Skin epidermis (tissue), 12 donors: ENCODE measurements around the gene CCDC88C.
A peak's percentile ranks its signal among the peaks of the same experiment; 100 is the strongest.

Experiments used
- H3K27ac ChIP-seq, 21 experiments: fragments of 200-600 bp; sonication (generic) in 11 of 21; one replicate each; pipeline ENCODE4 v1.5.0; 2020; ENCODE audit warnings: mild to moderate bottlenecking in 3 of 21, inconsistent platforms in 2 of 21, moderate library complexity in 2 of 21
- H3K4me3 ChIP-seq, 7 experiments: fragments of 200-600 bp; sonication (generic) in 2 of 7; one replicate each; pipeline ENCODE4 v1.5.0; 2020; ENCODE audit warnings: inconsistent platforms in 2 of 7, mild to moderate bottlenecking in 2 of 7, moderate library complexity in 1 of 7

CCDC88C gene

GRCh38 chr14:91401751-91402150 lies 15.9 kb downstream of the CCDC88C start:
- H3K27ac ChIP-seq, result peak overlapping the region in 6 of 21 experiments; percentile 22 to 78 (median 54)
- no peak overlapping the region for H3K4me3 ChIP-seq

- Histone ChIP-seq H3K4me3 (peak overlapping the region in 1 of 7 experiments; percentile 17), H3K27ac (peak overlapping the region in 8 of 21 experiments; percentile 26 to 78 (median 48))
Observed at GRCh38 chr14:91400696-91401095, 16.9 kb downstream of the CCDC88C start.

- H3K27ac ChIP-seq, result peak overlapping the region in 8 of 21 experiments; percentile 26 to 78 (median 48)
- peak overlapping the region in 3 of 7 experiments; percentile 12 to 33 (median 17) for H3K4me3 ChIP-seq
Observed at GRCh38 chr14:91399868-91400640, 17.6 kb downstream of the CCDC88C start.

GRCh38 chr14:91398707-91399106 lies 18.9 kb downstream of the CCDC88C start:
- H3K27ac ChIP-seq, result peak overlapping the region in 6 of 21 experiments; percentile 21 to 78 (median 47)

GRCh38 chr14:91397965-91398591 lies 19.5 kb downstream of the CCDC88C start:
- H3K4me3 ChIP-seq, result no peak overlapping the region

More at GRCh38 chr14:91398707-91399106, 18.9 kb downstream of the CCDC88C start:
- H3K4me3 ChIP-seq, result no peak overlapping the region

GRCh38 chr14:91396959-91397815 lies 20.4 kb downstream of the CCDC88C start:
- no peak overlapping the region for H3K4me3 ChIP-seq
- H3K27ac ChIP-seq, result peak overlapping the region in 19 of 21 experiments; percentile 12 to 79 (median 48)

More at GRCh38 chr14:91397965-91398591, 19.5 kb downstream of the CCDC88C start:
- peak overlapping the region in 18 of 21 experiments; percentile 1 to 79 (median 46) for H3K27ac ChIP-seq

GRCh38 chr14:91396013-91396660 lies 21.5 kb downstream of the CCDC88C start:
- peak overlapping the region in 11 of 21 experiments; percentile 3 to 79 (median 48) for H3K27ac ChIP-seq
- no peak overlapping the region for H3K4me3 ChIP-seq

GRCh38 chr14:91395466-91395865 lies 22.2 kb downstream of the CCDC88C start:
- peak overlapping the region in 4 of 21 experiments; percentile 5 to 79 (median 72) for H3K27ac ChIP-seq
- no peak overlapping the region for H3K4me3 ChIP-seq

- H3K4me3 ChIP-seq, result no peak overlapping the region
- H3K27ac ChIP-seq, result no peak overlapping the region
Observed at GRCh38 chr14:91394105-91395081, 23.2 kb downstream of the CCDC88C start.

GRCh38 chr14:91392623-91393303 lies 24.9 kb downstream of the CCDC88C start:
- Histone ChIP-seq H3K27ac (peak overlapping the region in 1 of 21 experiments; percentile 44), H3K4me3 (no peak overlapping the region)

GRCh38 chr14:91390165-91390778 lies 27.3 kb downstream of the CCDC88C start:
- peak overlapping the region in 2 of 21 experiments; percentile 34 to 51 for H3K27ac ChIP-seq
- H3K4me3 ChIP-seq, result no peak overlapping the region

- peak overlapping the region in 3 of 21 experiments; percentile 4 to 23 (median 8) for H3K27ac ChIP-seq
- H3K4me3 ChIP-seq, result no peak overlapping the region
Observed at GRCh38 chr14:91389150-91389549, 28.5 kb downstream of the CCDC88C start.

- Histone ChIP-seq H3K4me3 (no peak overlapping the region), H3K27ac (peak overlapping the region in 4 of 21 experiments; percentile 4 to 67 (median 17))
Observed at GRCh38 chr14:91388551-91388975, 29.1 kb downstream of the CCDC88C start.

- Histone ChIP-seq H3K27ac (peak overlapping the region in 5 of 21 experiments; percentile 4 to 67 (median 30)), H3K4me3 (no peak overlapping the region)
Observed at GRCh38 chr14:91387951-91388381, 29.7 kb downstream of the CCDC88C start.

GRCh38 chr14:91387169-91387835 lies 30.3 kb downstream of the CCDC88C start:
- H3K4me3 ChIP-seq, result no peak overlapping the region
- H3K27ac ChIP-seq, result peak overlapping the region in 3 of 21 experiments; percentile 13 to 67 (median 43)

GRCh38 chr14:91385697-91386096 lies 31.9 kb downstream of the CCDC88C start:
- no peak overlapping the region for H3K4me3 ChIP-seq

More at GRCh38 chr14:91385697-91386096, 31.9 kb downstream of the CCDC88C start:
- H3K27ac ChIP-seq, result no peak overlapping the region
